Renal pelvis (tissue), 4 donors: ENCODE data around the gene CYP1A1. TPM values are rescaled to one million over a fixed set of nuclear protein-coding genes. Genes with fewer than 3 reads are reported as not detected.
A peak's percentile ranks its signal among the peaks of the same experiment; 100 is the strongest.

Experiments used
- DNase-seq: peaks from one replicate; pipeline ENCODE4 v3.0.0-alpha.2; 2013
- polyA plus RNA-seq, 3 donors: library from polyadenylated mRNA; unstranded; fragments of 120-200 nt; gene quantifications; one replicate each; pipeline ENCODE4 v1.2.1, GENCODE V29; 2013; ENCODE audit not compliant: insufficient read length in 3 of 3

CYP1A1 gene
- polyA plus RNA-seq, 3 donors: 0.04 TPM; not detected in 2

GRCh38 chr15:74695597-74696397, 29.5 kb downstream of the CYP1A1 start, which contains the start of gene EDC3:
TSS of gene EDC3 (minus strand) at chr15:74696024. CDS start at chr15:74675124, 20,900 bp downstream.
- DNase-seq: peak; percentile 95

GRCh38 chr15:74692327-74692726, 33.0 kb downstream of the CYP1A1 start:
- DNase-seq: no peak

GRCh38 chr15:74683758-74684157, 41.6 kb downstream of the CYP1A1 start:
- no peak for DNase-seq

DNA sequence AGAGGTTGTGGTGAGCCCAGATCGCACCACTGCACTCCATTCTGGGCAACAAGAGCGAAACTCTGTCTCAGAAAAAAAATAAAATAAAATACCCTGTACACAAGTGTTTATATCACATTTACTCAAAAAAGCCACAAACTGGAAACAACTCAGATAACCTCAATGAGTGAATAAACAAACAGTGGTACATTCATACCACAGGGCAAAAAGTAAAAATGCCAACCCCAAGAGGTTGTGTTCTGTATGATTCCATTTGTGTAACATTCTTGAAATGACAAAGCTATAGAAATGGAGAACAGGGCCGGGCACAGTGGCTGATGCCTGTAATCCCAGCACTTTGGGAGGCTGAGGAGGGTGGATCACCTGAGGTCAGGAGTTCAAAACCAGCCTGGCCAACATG, 42.4 kb downstream of the CYP1A1 start:
- no peak for DNase-seq

- DNase-seq: no peak
Measured at GRCh38 chr15:74680456-74680855, 44.9 kb downstream of the CYP1A1 start.

DNA sequence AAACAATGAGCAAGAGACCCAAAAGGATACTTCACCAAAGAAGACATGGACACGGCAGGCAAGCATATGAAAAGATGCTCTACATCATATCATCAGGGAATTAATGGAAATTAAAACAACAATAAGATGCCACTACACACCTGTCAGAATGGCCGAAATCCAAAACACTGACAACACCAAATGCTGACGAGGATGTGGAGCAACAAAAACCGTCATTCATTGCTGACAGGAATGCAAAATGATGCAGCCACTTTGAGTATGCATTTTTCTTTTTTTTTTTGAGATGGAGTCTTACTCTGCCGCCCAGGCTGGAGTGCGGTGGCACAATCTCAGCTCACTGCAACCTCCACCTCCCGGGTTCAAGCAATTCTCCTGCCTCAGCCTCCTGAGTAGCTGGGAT, 48.5 kb downstream of the CYP1A1 start:
- no peak for DNase-seq

GRCh38 chr15:74674161-74674560, 51.2 kb downstream of the CYP1A1 start:
- DNase-seq: no peak

DNA sequence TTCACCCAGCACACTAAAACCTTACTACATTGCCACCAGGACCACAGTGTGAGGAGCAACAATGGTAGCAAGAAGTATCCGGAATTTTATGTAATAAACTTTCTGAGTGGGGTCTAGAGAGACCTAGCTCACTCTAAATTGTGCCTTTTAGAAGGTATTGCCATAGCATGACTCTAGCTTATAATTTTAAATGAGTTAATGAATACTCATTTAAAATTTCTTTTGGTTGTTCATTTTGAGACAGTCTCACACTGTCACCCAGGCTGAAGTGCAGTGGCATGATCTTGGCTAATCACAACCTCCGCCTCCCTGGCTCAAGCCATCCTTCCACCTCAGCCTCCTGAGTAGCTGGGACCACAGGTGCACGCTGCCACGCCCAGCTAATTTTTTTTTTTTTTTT, 55.7 kb downstream of the CYP1A1 start:
- no peak for DNase-seq

Other genes starting within 250 kb of the CYP1A1 start
- gene ARID3B, start 184.3 kb downstream of the CYP1A1 start, polyA plus RNA-seq: 10 to 100 TPM; 15.8 to 21.1 (median 19.2) TPM
- gene CLK3, start 109.7 kb downstream of the CYP1A1 start, polyA plus RNA-seq: 10 to 100 TPM; 75.2 to 77.8 (median 75.3) TPM
- 10 to 100 TPM; 39.0 to 45.6 (median 39.2) TPM for gene EDC3, start 29.5 kb downstream of the CYP1A1 start, polyA plus RNA-seq
- under 1 TPM; 0.09 to 0.21 (median 0.16) TPM for gene CYP1A2, start 23.3 kb upstream of the CYP1A1 start, polyA plus RNA-seq
- gene CSK, start 56.6 kb upstream of the CYP1A1 start, polyA plus RNA-seq: 10 to 100 TPM; 46.0 to 55.1 (median 47.9) TPM
- gene LMAN1L, start 87.3 kb upstream of the CYP1A1 start, polyA plus RNA-seq: under 1 TPM in 1 of 3 donors, not detected in 2; 0.04 TPM
- gene CPLX3, start 101.1 kb upstream of the CYP1A1 start, polyA plus RNA-seq: under 1 TPM in 2 of 3 donors, not detected in 1; 0.08 to 0.09 TPM
- 10 to 100 TPM; 33.2 to 34.3 (median 33.6) TPM for gene ULK3, start 117.6 kb upstream of the CYP1A1 start, polyA plus RNA-seq
- 10 to 100 TPM; 75.6 to 77.7 (median 77.3) TPM for gene SCAMP2, start 147.8 kb upstream of the CYP1A1 start, polyA plus RNA-seq
- gene MPI, start 164.5 kb upstream of the CYP1A1 start, polyA plus RNA-seq: 10 to 100 TPM; 62.3 to 80.8 (median 75.5) TPM
- 10 to 100 TPM; 51.4 to 60.6 (median 60.2) TPM for gene FAM219B, start 181.3 kb upstream of the CYP1A1 start, polyA plus RNA-seq
- gene COX5A, start 212.5 kb upstream of the CYP1A1 start, polyA plus RNA-seq: 100 to 1,000 TPM; 181 to 230 (median 182) TPM
- gene RPP25, start 231.2 kb upstream of the CYP1A1 start, polyA plus RNA-seq: 1 to 10 TPM; 2.5 to 3.9 (median 3.3) TPM